Measurements from ENCODE around the gene HIC1. TPM values are rescaled to one million over a fixed set of nuclear protein-coding genes. Genes with fewer than 3 reads are reported as not detected.
A peak's percentile ranks its signal among the peaks of the same experiment; 100 is the strongest.

The HIC1 gene
- total and polyA plus RNA-seq, 4 donors = 0.44 to 4.8 (median 3.7) TPM

- TF ChIP-seq ZBTB33 (IDR thresholded peaks at IDR 0.05) (no peak), JUND (IDR thresholded peaks at IDR 0.05) (no peak)
Measured at GRCh38 chr17:2093349-2093748, 38.4 kb downstream of the HIC1 start (continued).

GRCh38 chr17:2094891-2095535 lies 40.1 kb downstream of the HIC1 start:
- Histone ChIP-seq H3K36me3 (ENCODE audit: control insufficient read depth in 4 of 4, insufficient read depth in 3 of 4, low read depth in 1 of 4, low read length in 3 of 4) (no peaks in the 10 kb centered on the region), H3K9me3 (ENCODE audit: control insufficient read depth in 4 of 4, low read length in 3 of 4) (no peaks in the 10 kb centered on the region), H3K4me1 (ENCODE audit: control insufficient read depth in 4 of 4, insufficient read depth in 4 of 4, low read length in 3 of 4) (peaks cover 2 to 12% (median 10%) of the 10 kb centered on the region in 4 donors), H3K4me3 (ENCODE audit: low read depth in 1 of 3, low read length in 3 of 3) (no peak overlapping the region), H3K27me3 (ENCODE audit: control insufficient read depth in 4 of 4, insufficient read depth in 4 of 4, low read length in 3 of 4) (no peaks in the 10 kb centered on the region), H3K9ac (ENCODE audit: low read depth in 1 of 2, low read length in 2 of 2) (no peak overlapping the region), H3K27ac (ENCODE audit: low read depth in 1 of 2, low read length in 2 of 2) (peak overlapping the region; percentile 22 to 71)
- 36% methylated on average over 12 of the region's 12 CpGs for WGBS
- TF ChIP-seq GABPA (IDR thresholded peaks at IDR 0.05 in 1 of 2, conservative IDR thresholded peaks at IDR 0.05 in 1 of 2) = peak in 1 of 2 donors; percentile 36
- no peak for TF ChIP-seq EGR1 (IDR thresholded peaks at IDR 0.05; ENCODE audit: low read depth in 2 of 2)
- TF ChIP-seq RAD21 (IDR thresholded peaks at IDR 0.05) = peak; percentile 98
- TF ChIP-seq JUND (IDR thresholded peaks at IDR 0.05) = peak; percentile 39 to 66
- TF ChIP-seq CTCF (IDR thresholded peaks at IDR 0.05; ENCODE audit: low read depth, low read length, missing input control) = peak; percentile 91
- peak; percentile 56 for TF ChIP-seq FOXA1 (IDR thresholded peaks at IDR 0.05)
- peak; percentile 54 for TF ChIP-seq YY1 (IDR thresholded peaks at IDR 0.05)
- peak; percentile 90 for TF ChIP-seq SP1 (IDR thresholded peaks at IDR 0.05)
- TF ChIP-seq ATF3 (IDR thresholded peaks at IDR 0.05) = no peak
- TF ChIP-seq HNF4A (conservative IDR thresholded peaks at IDR 0.05) = peak; percentile 87 to 91
- TF ChIP-seq RXRA (IDR thresholded peaks at IDR 0.05) = peak; percentile 83 to 84
- peak; percentile 87 for TF ChIP-seq HNF4G (IDR thresholded peaks at IDR 0.05)
- TF ChIP-seq FOXA2 (IDR thresholded peaks at IDR 0.05) = peak; percentile 62
- TF ChIP-seq, protein P1, sequence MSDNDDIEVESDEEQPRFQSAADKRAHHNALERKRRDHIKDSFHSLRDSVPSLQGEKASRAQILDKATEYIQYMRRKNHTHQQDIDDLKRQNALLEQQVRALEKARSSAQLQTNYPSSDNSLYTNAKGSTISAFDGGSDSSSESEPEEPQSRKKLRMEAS (IDR thresholded peaks at IDR 0.05) = peak; percentile 66
- TF ChIP-seq ZBTB33 (IDR thresholded peaks at IDR 0.05) = no peak
- TF ChIP-seq REST (IDR thresholded peaks at IDR 0.05) = peak; percentile 53
- DNase-seq (ENCODE audit: low spot score) = no peak

All from liver (tissue), 9 donors.